Astrocyte of the cerebellum (primary cell): ENCODE results near the gene MMD2.

Experiments
- DNase-seq: peaks from one replicate; pipeline ENCODE4 v3.0.0-alpha.2; 2011; ENCODE audit warnings: low read depth
- H3K4me3 ChIP-seq: 2 replicates; pipeline ENCODE4 v1.5.1; 2011; ENCODE audit warnings: mild to moderate bottlenecking, low read depth, low read length, moderate library complexity
- CTCF ChIP-seq: IDR thresholded peaks from 2 replicates; pipeline ENCODE4 v1.5.1; 2012; ENCODE audit warnings: low read length, low read depth, moderate library complexity, mild to moderate bottlenecking; ENCODE audit errors: missing control alignments
- in situ Hi-C: cut with HindIII; loops from 2 replicates; pipeline ENCODE4 v1.10.0; 2017; ENCODE audit warnings: low sequenced_read_pairs

MMD2 gene

GRCh38 chr7:4928445-4928844 is 30.5 kb downstream of the MMD2 start:
- DNase-seq = no peak
- no peak for TF ChIP-seq CTCF
- no peak overlapping the region for H3K4me3 ChIP-seq
- in situ Hi-C loops = no loop called here

- in situ Hi-C loops = no loop called here
- no peak for DNase-seq
- no peak for TF ChIP-seq CTCF
These were observed 38.8 kb downstream of the MMD2 start for GRCh38 chr7:4919969-4920766.

GRCh38 chr7:4916113-4916512 is 42.9 kb downstream of the MMD2 start:
- in situ Hi-C loops = no loop called here
- no peak for DNase-seq
- no peak overlapping the region for H3K4me3 ChIP-seq
- no peak for TF ChIP-seq CTCF

More at GRCh38 chr7:4919969-4920766, 38.8 kb downstream of the MMD2 start:
- no peak overlapping the region for H3K4me3 ChIP-seq

GRCh38 chr7:4911111-4911828 is 47.7 kb downstream of the MMD2 start:
- H3K4me3 ChIP-seq = no peak overlapping the region
- TF ChIP-seq CTCF = no peak
- in situ Hi-C loops = no loop called here
- no peak for DNase-seq

- no peak overlapping the region for H3K4me3 ChIP-seq
- TF ChIP-seq CTCF = no peak
- DNase-seq = no peak
- in situ Hi-C loops = no loop called here
These were observed 52.3 kb downstream of the MMD2 start for GRCh38 chr7:4906682-4907081.

GRCh38 chr7:4905171-4905570 is 53.8 kb downstream of the MMD2 start:
- in situ Hi-C loops = no loop called here
- TF ChIP-seq CTCF = no peak
- no peak for DNase-seq
- no peak overlapping the region for H3K4me3 ChIP-seq
